ENCODE results near the gene SAFB. TPM values are rescaled to one million over a fixed set of nuclear protein-coding genes. Genes with fewer than 3 reads are reported as not detected.

Gene SAFB
- total RNA-seq, 2 experiments from 2014 or later: 128 to 129 TPM

GRCh38 chr19:5621945-5622464 is 878 bp upstream of the SAFB start:
- POLR2A ChIA-PET: interaction anchor here (0.6 to 2.6 kb wide), 7 partner anchors 10 to 182 kb away, joined by 3 to 13 read pairs (median 3); partner anchors contain the start of genes CATSPERD and LONP1

GRCh38 chr19:5623397-5624017 is 624 bp downstream of the SAFB start:
- POLR2A ChIA-PET: interaction anchor here (0.6 to 2.6 kb wide), 6 partner anchors 14 to 181 kb away, joined by 3 to 13 read pairs (median 4); partner anchors contain the start of genes CATSPERD and LONP1
- CTCF ChIA-PET: interaction anchor here (1.3 to 2.0 kb wide), 3 partner anchors 63 to 181 kb away, joined by 3 to 9 read pairs (median 7); no protein-coding TSS in a partner anchor

More at GRCh38 chr19:5621945-5622464, 878 bp upstream of the SAFB start:
- CTCF ChIA-PET: interaction anchor here (1.1 to 1.8 kb wide), 3 partner anchors 65 to 171 kb away, joined by 4 to 9 read pairs (median 5); no protein-coding TSS in a partner anchor

GRCh38 chr19:5624018-5624663 is 1.3 kb downstream of the SAFB start:
- ChIA-PET CTCF (interaction anchor here (1.3 to 2.0 kb wide), 2 partner anchors 63 to 180 kb away, joined by 3 to 7 read pairs; no protein-coding TSS in a partner anchor), POLR2A (interaction anchor here (0.6 to 2.6 kb wide), 2 partner anchors 51 to 95 kb away, joined by 4 to 13 read pairs; partner anchors contain the start of genes CATSPERD and LONP1)

- ChIA-PET CTCF (interaction anchor here (1.3 to 2.0 kb wide), 2 partner anchors 62 to 179 kb away, joined by 3 to 7 read pairs; no protein-coding TSS in a partner anchor), POLR2A (interaction anchor here (0.7 kb wide), 1 partner anchor 94 kb away, joined by 3 read pairs; no protein-coding TSS in a partner anchor)
Observed at GRCh38 chr19:5624741-5625278, 1.9 kb downstream of the SAFB start.

GRCh38 chr19:5625641-5626040 is 2.8 kb downstream of the SAFB start:
- POLR2A ChIA-PET: no interaction called here

GRCh38 chr19:5627395-5627904 is 4.6 kb downstream of the SAFB start:
- ChIA-PET CTCF (interaction anchor here (0.6 kb wide), 1 partner anchor 577 kb away, joined by 3 read pairs; no protein-coding TSS in a partner anchor), POLR2A (interaction anchor here (0.9 kb wide), 1 partner anchor 11 kb away, joined by 3 read pairs; no protein-coding TSS in a partner anchor)

More at GRCh38 chr19:5625641-5626040, 2.8 kb downstream of the SAFB start:
- CTCF ChIA-PET: interaction anchor here (2.0 kb wide), 1 partner anchor 178 kb away, joined by 7 read pairs; no protein-coding TSS in a partner anchor

GRCh38 chr19:5628461-5628860 is 5.6 kb downstream of the SAFB start:
- POLR2A ChIA-PET: no interaction called here
- CTCF ChIA-PET: no interaction called here

GRCh38 chr19:5628919-5629481 is 6.1 kb downstream of the SAFB start:
- POLR2A ChIA-PET: no interaction called here
- CTCF ChIA-PET: interaction anchor here (1.5 kb wide), 1 partner anchor 38 kb away, joined by 3 read pairs; no protein-coding TSS in a partner anchor

- ChIA-PET POLR2A (no interaction called here), CTCF (no interaction called here)
Observed at GRCh38 chr19:5631567-5632240, 8.8 kb downstream of the SAFB start.

GRCh38 chr19:5632241-5632612 is 9.3 kb downstream of the SAFB start:
- POLR2A ChIA-PET: no interaction called here
- CTCF ChIA-PET: no interaction called here

- POLR2A ChIA-PET: no interaction called here
Observed at GRCh38 chr19:5632657-5633056, 9.8 kb downstream of the SAFB start.

GRCh38 chr19:5635427-5635826 is 12.5 kb downstream of the SAFB start:
- ChIA-PET CTCF (interaction anchor here (0.5 kb wide), 1 partner anchor 105 kb away, joined by 4 read pairs; no protein-coding TSS in a partner anchor), POLR2A (no interaction called here)

More at GRCh38 chr19:5632657-5633056, 9.8 kb downstream of the SAFB start:
- CTCF ChIA-PET: no interaction called here

GRCh38 chr19:5637971-5638370 is 15.1 kb downstream of the SAFB start:
- ChIA-PET POLR2A (no interaction called here), CTCF (no interaction called here)

GRCh38 chr19:5641171-5641570 is 18.3 kb downstream of the SAFB start:
- ChIA-PET CTCF (no interaction called here), POLR2A (no interaction called here)

- ChIA-PET POLR2A (no interaction called here), CTCF (no interaction called here)
Observed at GRCh38 chr19:5642204-5642603, 19.3 kb downstream of the SAFB start.

GRCh38 chr19:5643060-5643459 is 20.2 kb downstream of the SAFB start:
- CTCF ChIA-PET: no interaction called here
- POLR2A ChIA-PET: interaction anchor here (0.7 kb wide), 1 partner anchor 25 kb away, joined by 10 read pairs; no protein-coding TSS in a partner anchor

- POLR2A ChIA-PET: no interaction called here
Observed at GRCh38 chr19:5644037-5644436, 21.2 kb downstream of the SAFB start.

GRCh38 chr19:5645409-5645808 is 22.5 kb downstream of the SAFB start:
- CTCF ChIA-PET: interaction anchor here (0.6 kb wide), 2 partner anchors 9 to 1574 kb away, joined by 3 read pairs; no protein-coding TSS in a partner anchor
- POLR2A ChIA-PET: no interaction called here

More at GRCh38 chr19:5644037-5644436, 21.2 kb downstream of the SAFB start:
- CTCF ChIA-PET: no interaction called here

GRCh38 chr19:5646703-5647102 is 23.8 kb downstream of the SAFB start:
- POLR2A ChIA-PET: no interaction called here
- CTCF ChIA-PET: no interaction called here

All from activated CD8-positive, alpha-beta memory T cell treated with anti-CD3 and anti-CD28 coated beads for 36 hours (primary cell).